Vagina (tissue), 2 donors: ENCODE measurements around the gene FST.

ENCODE experiments used
- CTCF ChIP-seq, 3 experiments: fragments of 450-650 bp in 2 of 3; fragments of 200-600 bp in 1 of 3; sonication (generic) in 1 of 3; IDR thresholded peaks; one replicate each; pipeline ENCODE4 v1.5.1; 2017 to 2019; ENCODE audit warnings: antibody characterized with exemption in 3 of 3, mild to moderate bottlenecking in 2 of 3, moderate library complexity in 2 of 3
- POLR2A ChIP-seq, 2 donors: fragments of 450-650 bp; IDR thresholded peaks; one replicate each; pipeline ENCODE4 v1.6.1; 2017; ENCODE audit warnings: antibody characterized with exemption in 2 of 2, mild to moderate bottlenecking in 2 of 2, moderate library complexity in 2 of 2

GRCh38 chr5:53488195-53488722, 7.8 kb downstream of the FST start:
- no peak for TF ChIP-seq CTCF (IDR thresholded peaks at IDR 0.05)
- no peak for TF ChIP-seq POLR2A (IDR thresholded peaks at IDR 0.05)
